K562 (cell line): ENCODE results near the gene CCT7. TPM values are rescaled to one million over a fixed set of nuclear protein-coding genes. Genes with fewer than 3 reads are reported as not detected.

Source experiments
- ZNF384 ChIP-seq: IDR thresholded peaks from 2 replicates; pipeline ENCODE4 v1.6.1; 2012; ENCODE audit warnings: low read depth, low read length, improper control_type of control experiment
- polyA plus RNA-seq, 8 experiments: library from polyadenylated mRNA; depleted of rRNA in 4 of 8; stranded (reverse) in 5 of 8; unstranded in 3 of 8; fragments of >200 nt; fragmentation: Nextera tagmentation in 2 of 8; fragmentation: Illumina TruSeq in 1 of 8; extraction: Ambion mirVana in 2 of 8; extraction: Trizol in 1 of 8; gene quantifications; 2 replicates each; pipeline versions ENCODE4 v1.2.1 to v1.2.3, GENCODE V29; 2011 to 2014; ENCODE audit warnings: inconsistent platforms in 1 of 8, missing spikeins in 1 of 8
- total RNA-seq, 7 experiments: library from RNA; depleted of rRNA in 6 of 7; stranded (reverse); fragments of >200 nt in 6 of 7; fragmentation: Illumina TruSeq in 2 of 7; extraction: Trizol in 2 of 7; gene quantifications; 2 replicates each; pipeline versions ENCODE4 v1.2.1 to v1.2.3, GENCODE V29; 2011 to 2021; ENCODE audit warnings: low replicate concordance in 1 of 7
- TF ChIP-seq, protein P1 (sequence below), 2 experiments: fragments of 450-650 bp; formaldehyde crosslinking in 1 of 2; IDR thresholded peaks; 2 replicates each; pipeline versions ENCODE4 v1.4.0 to v1.6.1; 2014 to 2020; ENCODE audit warnings: mild to moderate bottlenecking in 2 of 2, borderline replicate concordance in 1 of 2, low read depth in 1 of 2
- TF ChIP-seq, protein P2 (sequence below), 2 experiments: fragments of 450-650 bp in 1 of 2; sonication (generic) in 1 of 2; formaldehyde crosslinking in 1 of 2; IDR thresholded peaks; 2 replicates each; pipeline versions ENCODE4 v1.7.1 to v1.9.0; 2016 to 2022; ENCODE audit warnings: inconsistent platforms in 1 of 2, mild to moderate bottlenecking in 1 of 2, missing genetic modification reagents in 1 of 2
- TF ChIP-seq, protein P3 (sequence below): sonication (generic); formaldehyde crosslinking; IDR thresholded peaks from 2 replicates; pipeline ENCODE4 v1.8.1; 2023; ENCODE audit warnings: mild to moderate bottlenecking, missing genetic modification reagents

CCT7 gene
- total and polyA plus RNA-seq, 9 of the 15 experiments (the other 6 are each of a cell fraction or from before 2014, with no cell fraction given), result 326 to 856 (median 638) TPM

DNA sequence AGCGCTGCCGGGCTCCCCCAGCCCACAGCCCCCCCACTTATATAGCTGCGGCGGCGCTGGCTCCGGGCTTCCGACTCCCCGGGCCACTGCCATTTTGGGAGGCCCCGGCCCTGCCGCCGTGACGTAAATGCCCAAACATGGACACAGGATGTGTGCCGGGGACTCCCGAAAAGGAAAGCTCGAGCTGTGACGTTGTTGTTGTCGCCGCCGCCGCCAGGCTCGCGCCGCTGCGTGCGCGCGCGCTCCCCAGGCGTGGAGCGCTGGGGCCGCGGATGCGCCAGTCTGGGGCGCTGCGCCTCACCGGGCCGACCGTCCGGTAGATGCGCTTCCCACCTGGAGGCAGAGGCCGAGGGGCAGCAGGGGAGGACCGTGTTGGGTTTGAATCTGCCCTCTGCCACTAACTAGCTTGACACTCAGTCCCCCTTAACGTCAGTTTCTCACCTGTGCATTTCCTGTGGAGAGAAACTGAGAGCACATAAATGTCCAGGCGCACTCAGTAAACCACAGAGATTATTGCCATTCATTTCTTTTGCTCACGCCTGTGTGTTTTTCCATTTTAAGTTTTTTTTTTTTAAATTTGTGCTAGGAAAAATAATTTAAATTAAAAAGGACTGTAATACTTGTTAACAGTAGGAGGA, 59.5 kb downstream of the CCT7 start, which contains the start of gene EGR4 (continued):
- TF ChIP-seq, protein P1, sequence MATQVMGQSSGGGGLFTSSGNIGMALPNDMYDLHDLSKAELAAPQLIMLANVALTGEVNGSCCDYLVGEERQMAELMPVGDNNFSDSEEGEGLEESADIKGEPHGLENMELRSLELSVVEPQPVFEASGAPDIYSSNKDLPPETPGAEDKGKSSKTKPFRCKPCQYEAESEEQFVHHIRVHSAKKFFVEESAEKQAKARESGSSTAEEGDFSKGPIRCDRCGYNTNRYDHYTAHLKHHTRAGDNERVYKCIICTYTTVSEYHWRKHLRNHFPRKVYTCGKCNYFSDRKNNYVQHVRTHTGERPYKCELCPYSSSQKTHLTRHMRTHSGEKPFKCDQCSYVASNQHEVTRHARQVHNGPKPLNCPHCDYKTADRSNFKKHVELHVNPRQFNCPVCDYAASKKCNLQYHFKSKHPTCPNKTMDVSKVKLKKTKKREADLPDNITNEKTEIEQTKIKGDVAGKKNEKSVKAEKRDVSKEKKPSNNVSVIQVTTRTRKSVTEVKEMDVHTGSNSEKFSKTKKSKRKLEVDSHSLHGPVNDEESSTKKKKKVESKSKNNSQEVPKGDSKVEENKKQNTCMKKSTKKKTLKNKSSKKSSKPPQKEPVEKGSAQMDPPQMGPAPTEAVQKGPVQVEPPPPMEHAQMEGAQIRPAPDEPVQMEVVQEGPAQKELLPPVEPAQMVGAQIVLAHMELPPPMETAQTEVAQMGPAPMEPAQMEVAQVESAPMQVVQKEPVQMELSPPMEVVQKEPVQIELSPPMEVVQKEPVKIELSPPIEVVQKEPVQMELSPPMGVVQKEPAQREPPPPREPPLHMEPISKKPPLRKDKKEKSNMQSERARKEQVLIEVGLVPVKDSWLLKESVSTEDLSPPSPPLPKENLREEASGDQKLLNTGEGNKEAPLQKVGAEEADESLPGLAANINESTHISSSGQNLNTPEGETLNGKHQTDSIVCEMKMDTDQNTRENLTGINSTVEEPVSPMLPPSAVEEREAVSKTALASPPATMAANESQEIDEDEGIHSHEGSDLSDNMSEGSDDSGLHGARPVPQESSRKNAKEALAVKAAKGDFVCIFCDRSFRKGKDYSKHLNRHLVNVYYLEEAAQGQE (IDR thresholded peaks at IDR 0.05; ENCODE audit: borderline replicate concordance), result no peak
- TF ChIP-seq, protein P1 (CRISPR knock-in tag; IDR thresholded peaks at IDR 0.05; ENCODE audit: low read depth), result peak; percentile 59; the same call in 1 of the 2 replicates
- TF ChIP-seq, protein P2, sequence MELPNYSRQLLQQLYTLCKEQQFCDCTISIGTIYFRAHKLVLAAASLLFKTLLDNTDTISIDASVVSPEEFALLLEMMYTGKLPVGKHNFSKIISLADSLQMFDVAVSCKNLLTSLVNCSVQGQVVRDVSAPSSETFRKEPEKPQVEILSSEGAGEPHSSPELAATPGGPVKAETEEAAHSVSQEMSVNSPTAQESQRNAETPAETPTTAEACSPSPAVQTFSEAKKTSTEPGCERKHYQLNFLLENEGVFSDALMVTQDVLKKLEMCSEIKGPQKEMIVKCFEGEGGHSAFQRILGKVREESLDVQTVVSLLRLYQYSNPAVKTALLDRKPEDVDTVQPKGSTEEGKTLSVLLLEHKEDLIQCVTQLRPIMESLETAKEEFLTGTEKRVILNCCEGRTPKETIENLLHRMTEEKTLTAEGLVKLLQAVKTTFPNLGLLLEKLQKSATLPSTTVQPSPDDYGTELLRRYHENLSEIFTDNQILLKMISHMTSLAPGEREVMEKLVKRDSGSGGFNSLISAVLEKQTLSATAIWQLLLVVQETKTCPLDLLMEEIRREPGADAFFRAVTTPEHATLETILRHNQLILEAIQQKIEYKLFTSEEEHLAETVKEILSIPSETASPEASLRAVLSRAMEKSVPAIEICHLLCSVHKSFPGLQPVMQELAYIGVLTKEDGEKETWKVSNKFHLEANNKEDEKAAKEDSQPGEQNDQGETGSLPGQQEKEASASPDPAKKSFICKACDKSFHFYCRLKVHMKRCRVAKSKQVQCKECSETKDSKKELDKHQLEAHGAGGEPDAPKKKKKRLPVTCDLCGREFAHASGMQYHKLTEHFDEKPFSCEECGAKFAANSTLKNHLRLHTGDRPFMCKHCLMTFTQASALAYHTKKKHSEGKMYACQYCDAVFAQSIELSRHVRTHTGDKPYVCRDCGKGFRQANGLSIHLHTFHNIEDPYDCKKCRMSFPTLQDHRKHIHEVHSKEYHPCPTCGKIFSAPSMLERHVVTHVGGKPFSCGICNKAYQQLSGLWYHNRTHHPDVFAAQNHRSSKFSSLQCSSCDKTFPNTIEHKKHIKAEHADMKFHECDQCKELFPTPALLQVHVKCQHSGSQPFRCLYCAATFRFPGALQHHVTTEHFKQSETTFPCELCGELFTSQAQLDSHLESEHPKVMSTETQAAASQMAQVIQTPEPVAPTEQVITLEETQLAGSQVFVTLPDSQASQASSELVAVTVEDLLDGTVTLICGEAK (IDR thresholded peaks at IDR 0.05), result no peak
- TF ChIP-seq, protein P2 (CRISPR knock-in tag; IDR thresholded peaks at IDR 0.05), result no peak
- TF ChIP-seq, protein P3, sequence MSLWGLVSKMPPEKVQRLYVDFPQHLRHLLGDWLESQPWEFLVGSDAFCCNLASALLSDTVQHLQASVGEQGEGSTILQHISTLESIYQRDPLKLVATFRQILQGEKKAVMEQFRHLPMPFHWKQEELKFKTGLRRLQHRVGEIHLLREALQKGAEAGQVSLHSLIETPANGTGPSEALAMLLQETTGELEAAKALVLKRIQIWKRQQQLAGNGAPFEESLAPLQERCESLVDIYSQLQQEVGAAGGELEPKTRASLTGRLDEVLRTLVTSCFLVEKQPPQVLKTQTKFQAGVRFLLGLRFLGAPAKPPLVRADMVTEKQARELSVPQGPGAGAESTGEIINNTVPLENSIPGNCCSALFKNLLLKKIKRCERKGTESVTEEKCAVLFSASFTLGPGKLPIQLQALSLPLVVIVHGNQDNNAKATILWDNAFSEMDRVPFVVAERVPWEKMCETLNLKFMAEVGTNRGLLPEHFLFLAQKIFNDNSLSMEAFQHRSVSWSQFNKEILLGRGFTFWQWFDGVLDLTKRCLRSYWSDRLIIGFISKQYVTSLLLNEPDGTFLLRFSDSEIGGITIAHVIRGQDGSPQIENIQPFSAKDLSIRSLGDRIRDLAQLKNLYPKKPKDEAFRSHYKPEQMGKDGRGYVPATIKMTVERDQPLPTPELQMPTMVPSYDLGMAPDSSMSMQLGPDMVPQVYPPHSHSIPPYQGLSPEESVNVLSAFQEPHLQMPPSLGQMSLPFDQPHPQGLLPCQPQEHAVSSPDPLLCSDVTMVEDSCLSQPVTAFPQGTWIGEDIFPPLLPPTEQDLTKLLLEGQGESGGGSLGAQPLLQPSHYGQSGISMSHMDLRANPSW, result no peak
- no peak for TF ChIP-seq ZNF384
